Pons (tissue), 1 donor: Measurements from ENCODE around the gene POC1B.

Experiments used
- DNase-seq: peaks from one replicate; pipeline ENCODE4 v3.0.0-alpha.2; 2016; ENCODE audit warnings: low spot score

The POC1B gene

DNA sequence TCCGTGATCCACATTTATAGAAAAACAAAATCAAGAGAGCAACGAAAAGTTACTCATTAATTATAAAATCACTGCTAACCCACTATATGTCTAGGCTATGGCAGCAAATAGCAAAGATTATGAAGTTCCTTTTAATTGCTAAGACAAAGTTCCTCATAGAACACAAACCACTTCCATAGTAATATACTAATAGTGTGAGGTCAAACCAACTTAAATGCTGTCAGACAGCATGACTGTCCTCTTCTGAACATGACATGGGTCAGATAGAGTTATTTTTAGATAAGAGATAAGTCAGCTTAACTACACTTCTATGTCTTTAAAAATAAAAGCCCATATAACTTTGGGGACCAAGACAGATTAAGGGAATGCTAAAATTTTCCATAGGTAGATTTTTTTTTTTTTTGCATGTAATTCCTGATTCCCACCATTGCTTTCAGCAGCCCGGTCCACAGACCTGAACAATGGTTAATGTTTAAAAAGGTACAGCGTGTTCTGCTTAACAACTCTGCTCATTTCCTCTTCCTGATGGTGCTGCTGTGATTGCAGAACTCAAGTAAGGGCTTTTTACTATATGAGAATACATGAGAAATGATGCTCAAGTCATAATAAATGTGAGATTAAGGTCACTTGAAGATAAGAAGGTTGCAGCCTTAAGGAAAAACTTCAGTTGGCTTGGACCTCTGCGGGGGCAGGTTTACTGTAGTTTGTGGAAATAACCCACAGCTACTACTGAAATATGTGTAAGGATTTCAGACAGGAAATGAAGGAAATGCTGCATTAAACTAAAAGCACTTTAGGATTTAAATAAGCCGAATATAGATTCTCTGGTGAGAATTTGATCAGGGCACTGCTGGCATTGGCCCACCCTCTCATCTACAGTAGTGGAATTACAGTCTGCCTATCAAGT is 135.8 kb downstream of the POC1B start:
- no peak for DNase-seq

DNA sequence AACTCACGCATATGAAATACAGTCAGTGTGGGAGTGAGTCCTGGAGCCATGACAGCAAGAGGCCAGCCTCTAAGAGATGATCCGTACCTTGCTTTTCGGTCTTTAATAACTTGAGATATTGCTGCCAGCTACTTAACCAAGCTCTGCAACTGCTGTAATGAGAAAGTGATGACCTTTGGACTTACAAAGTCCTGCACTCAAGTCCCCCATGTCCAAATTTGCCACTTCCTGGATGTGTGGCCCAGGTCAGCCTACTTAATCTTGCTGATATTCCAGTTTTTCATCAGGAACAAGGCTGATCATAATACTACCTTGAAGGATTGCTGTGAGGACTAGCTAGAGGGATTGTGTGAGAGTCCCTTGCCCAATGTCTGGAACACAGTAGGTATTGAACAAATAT is 139.7 kb downstream of the POC1B start:
- DNase-seq: no peak

DNA sequence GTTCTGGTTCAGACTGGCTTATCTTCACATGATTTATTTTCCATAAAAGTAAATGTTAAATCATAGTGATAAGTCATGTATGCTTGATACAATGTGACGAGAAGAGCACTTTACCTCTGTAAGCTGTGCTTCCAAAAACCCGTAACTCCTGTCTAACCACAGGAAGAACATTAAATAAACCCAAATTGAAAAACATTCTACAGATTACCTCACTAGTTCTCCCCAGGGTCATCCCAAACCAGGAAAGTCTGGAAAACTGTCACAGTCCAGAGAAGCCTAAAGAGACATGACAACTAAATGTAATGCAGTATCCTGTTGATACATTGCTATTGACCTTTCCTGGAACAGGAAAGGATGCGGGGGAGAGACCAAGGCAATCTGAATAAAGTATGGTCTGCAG is 141.0 kb downstream of the POC1B start:
- no peak for DNase-seq

DNA sequence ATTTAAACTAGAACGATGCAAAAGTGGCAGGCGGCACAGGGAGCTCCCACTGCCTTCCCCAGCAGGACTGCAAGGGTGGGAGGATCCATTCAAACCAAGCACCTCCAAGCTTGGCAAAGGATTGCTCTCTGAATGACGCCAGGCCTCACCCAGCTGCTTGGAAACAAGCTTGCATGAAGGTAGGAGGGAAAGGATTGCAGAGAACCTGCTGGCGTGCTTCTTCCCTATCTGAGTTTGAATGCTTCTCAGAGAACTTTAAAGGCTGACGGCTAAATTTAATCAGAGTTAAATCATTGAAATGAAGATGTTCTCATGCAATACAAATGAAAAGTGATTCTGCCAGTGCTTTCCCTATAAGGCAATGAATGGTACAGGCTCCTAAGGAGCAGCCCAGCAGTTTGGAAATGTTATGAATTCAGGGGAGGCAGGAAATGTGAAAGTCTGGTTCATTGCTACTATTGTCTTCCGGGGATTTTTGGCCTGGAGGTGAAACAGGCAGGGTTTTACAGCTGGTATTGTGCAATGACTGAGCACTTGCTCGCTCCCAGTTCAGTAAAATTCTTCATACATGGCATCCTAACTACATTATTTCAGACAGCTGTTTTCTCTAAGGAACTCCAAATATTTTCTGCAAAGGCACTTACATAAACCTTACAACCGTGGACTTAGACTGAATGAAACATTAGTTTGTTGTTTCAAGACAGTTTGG is 141.6 kb downstream of the POC1B start:
- DNase-seq: peak; percentile 42

DNA sequence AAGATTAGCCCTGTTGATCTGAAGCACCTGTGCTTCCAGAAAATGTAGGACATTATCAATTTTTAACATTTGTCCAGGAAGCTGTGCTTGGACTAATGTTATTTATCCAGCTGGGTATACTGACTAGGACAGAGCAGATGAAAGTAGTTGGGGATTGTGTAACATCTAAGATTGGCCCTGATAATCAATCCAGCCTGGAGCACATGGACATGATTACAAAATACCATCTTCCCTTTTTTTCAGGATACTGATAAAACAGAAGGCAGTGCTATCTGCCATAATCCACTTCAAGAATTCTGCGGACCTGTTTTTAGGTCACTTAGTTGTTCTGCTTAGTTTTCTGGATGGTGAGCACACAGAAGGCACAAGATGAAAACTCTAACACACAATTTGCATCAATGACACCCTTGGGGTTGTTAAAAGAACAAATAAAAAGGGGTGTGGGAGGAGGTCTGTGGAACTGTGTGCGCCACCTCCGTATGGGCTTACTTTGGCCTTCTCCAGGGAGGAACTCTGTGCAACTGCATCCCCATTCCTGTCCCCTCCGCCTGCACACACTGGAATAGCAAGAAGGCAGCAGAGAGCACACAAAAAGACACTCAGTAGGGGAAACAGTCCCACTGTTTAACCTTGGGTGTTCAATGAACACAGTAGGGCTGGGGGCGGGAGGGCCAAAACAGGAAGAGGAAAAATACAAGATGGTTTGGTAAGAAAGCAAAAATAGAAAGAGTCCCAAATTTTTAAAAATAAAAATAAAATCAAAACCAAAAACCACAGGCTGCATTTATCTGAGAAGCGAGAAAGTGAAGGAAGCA is 142.4 kb downstream of the POC1B start:
- DNase-seq: no peak

DNA sequence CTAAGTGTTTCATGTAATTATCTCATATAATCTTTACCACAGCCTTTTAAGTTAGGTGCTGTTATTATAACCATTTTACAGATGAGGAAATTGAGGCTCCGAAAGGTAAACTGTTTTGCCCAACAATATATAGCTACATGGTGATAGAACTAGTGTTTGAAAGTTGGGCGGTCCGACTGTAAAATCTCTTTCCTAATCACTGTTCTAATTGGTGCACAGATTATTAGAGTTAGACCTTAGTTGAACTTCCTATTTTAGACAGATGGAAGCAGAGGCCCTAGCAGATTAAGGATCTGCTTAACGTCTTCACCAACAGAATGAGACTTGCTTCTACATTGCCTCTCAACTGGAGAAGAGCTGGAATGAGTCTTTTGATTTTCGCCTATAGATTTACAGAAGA is 143.5 kb downstream of the POC1B start:
- DNase-seq: no peak

DNA sequence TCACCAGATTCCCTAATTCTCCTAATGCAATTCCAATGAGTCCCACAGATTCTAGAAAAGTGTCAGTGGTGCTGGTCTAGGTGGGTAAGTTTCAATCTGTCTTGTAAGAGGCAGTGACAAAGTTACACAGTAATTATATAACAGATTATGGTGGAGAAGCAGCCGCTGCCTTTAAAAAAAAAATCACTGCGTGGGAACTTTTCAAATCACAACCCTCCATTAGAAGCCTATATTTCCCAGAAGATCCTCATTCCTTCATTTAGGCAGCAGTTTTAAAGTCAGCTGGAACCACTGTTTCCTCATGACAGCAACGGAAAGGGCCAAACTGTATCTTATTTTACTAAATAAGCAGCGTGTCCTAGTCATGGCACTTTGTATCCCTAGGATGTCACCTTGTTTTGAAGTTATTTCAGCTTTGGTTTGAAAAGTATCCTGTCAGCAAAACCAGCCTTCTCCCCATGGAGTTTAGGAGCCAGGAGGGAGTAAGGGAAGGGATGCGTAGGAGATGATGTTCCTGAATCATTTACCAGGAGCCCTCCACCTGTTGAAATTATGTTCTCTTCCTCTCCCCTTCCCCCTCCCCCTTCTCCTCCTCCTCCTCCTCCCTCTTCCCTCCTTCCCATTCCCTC is 145.9 kb downstream of the POC1B start:
- DNase-seq: no peak

DNA sequence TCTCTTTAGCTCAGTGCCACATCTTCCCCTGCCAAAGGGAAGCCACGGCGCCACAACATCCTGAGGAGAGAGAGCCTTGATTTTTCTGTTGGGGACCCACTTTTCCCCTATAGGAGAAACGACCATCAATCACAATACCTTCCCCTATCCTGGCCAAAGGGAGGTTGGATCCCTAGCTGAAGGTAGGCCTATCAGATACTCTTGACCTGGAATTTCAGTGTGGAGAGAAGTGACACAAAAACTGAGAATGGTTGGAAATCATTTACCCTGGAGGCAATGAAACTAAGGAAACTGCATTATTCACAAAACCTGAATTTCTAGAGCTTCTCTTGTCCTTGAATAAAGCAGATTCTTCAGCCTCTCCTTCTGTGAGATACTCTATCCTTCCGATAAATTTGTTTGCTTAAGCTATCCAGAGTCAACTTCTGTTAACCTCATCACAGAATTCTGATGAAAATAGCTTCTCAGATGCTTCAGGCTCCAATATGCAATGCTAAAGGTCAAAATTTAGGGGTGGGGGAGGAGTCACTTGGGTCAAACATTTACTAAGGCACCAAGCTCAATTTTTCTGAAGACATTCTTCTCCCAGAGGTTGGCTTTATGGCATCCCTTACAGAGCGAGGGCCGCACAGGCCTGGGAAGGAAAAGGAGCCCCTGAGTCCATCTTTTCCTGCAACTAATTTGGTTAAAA is 146.6 kb downstream of the POC1B start:
- no peak for DNase-seq

DNA sequence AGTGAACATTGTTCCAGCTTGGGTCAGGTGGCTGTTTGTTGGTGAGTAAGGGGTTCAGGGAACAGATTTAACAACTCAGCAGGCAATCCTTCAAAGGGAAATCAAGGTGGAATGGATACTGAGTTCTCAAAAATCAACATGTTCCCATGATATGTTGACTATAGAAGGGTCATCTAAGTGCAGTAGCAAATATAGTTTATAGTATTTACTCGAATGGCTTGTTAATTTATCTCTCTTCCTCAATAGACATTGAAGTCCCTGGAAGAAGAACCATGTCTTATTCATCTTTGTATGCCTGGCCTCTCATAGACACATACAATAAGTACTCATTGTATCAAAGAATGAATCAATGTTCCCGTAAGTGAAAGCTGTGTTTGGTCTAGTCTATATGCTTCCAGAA is 149.0 kb downstream of the POC1B start:
- DNase-seq: no peak

DNA sequence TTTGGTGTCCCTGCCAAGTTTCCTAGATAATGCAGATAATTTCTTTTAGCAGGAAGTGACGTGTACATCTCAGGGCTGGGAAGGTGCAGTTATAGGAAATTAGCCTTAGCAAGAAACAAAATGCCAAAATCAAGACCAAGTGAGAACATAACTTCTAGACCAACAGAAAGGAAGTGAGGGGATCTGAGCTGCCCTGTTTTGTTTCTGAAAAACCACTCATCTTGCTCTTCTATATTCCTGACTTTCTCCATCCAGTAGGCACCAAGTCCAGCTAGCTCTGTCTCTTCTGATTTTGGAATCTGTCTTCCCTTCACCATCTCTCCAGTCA is 149.7 kb downstream of the POC1B start:
- DNase-seq: no peak

DNA sequence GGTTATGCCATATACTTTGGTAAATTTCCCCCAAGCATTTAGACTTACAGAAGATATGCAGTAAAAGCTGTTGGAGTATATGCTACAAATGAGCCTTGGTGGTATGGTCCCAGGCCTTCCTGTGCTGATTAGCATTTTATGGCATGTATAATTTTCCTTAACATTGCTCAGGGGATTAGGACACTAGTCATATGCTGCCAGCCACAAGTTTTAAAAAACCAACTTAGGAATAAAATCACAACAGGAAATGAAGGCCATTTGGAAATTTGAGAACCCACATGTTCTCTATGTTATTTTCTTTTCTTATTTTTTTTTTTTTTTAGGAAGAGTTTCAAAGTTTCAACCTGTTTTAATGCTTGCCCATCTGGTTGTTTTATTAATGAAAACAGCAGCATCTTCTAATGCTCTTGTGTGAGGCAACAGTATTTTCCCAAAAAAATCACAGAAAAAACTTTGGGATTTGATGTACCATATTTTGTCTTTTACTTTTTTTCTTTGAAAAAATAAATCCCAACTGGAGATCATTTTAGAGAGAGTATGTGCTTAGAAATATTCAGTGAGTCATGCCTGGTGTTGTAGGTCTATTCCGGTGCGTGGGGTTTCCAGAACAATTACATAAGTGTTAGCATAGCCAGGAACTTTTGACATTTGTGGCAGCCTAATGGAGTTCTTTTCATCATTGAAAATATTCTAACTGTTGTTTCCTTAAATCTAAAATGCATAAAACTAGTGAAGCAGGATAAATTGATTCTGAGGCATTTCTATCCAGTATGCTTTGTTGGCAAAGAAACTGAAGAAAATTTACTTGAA is 151.9 kb downstream of the POC1B start:
- DNase-seq: no peak

DNA sequence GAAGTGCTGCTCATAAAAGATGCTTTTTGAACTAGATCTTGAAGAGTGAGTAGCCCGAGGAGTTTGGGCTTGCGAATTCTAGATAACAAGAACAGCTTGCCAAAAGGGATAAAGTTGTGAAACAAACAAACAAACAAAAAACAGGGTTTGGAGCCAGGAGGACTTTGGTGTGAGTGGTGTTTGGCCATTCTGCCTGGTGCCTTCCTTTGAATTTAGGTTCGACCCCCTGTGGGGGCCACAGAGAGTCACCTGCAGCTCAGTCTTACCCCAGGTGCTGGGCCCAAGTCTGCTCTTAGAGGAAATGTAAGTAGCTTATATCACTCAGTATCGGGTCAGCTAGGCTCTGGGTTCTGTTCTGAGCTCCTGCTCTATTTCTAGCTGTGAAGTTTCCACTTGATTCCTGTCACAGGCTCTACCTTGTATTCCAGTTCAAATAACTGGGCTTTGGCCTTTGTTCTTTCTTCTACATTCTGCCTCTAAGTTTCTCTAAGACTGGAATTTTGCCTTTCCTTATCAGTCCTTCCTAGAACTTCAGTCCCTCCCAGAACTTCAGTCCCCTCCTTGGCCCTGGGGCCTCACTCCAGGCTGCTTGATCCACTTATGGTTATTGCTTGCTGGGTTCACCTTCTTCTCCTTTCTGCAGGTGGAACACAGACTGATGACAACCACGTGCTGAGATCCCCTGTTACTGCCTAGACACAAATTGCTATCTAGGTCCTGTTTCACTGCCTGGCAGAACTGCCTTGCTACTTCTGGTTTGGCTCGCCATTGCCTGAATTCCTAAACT is 153.1 kb downstream of the POC1B start:
- DNase-seq: no peak

DNA sequence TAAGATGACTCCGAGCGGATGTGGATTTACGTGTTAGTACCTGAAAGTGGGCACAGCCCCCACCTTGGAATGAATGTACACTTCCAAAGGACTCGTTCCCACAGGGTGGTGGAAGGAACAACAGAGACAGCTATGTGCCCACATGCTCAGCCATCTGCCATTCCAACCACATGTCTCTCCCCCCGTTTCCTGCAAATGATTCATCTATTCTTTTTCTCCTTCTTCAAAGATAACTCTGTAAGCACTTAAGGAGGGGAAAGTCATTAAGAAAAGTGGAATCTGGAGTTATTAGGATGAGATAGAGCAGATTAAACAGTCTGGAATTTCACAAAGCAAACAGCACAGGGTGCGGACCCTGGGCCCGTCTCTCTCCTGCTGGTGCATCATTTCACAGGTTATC is 155.0 kb downstream of the POC1B start:
- DNase-seq: peak; percentile 15

DNA sequence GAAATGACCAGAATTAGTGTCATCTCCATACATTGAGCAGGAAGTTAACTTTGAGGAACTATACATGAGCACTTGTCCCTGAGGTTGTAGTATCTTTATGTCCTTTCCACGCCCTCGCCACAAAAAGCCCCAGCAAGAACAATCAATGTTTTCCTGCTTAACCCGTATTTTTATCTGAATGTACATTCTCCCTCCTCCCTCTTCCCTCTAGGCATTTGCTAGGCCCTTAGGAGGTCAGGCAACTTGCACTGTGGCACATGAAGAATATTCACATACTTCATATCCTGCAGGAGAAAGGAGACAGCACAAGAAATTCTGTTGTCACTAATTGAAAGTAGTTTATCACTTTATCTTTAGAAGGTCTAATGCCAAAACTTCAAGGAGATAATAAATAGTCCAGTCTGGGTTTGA is 155.4 kb downstream of the POC1B start:
- DNase-seq: no peak
